SK-N-SH (cell line): ENCODE measurements around the gene FLYWCH1. TPM values are rescaled to one million over a fixed set of nuclear protein-coding genes. Genes with fewer than 3 reads are reported as not detected.

Source experiments
- CTCF ChIA-PET: fragments of 300-600, 350-600 bp; formaldehyde crosslinking; extraction: SDS; loops from one replicate; lab custom pipeline; 2021; lab: Yijun Ruan, JAX
- POLR2A ChIA-PET: fragments of 350-600 bp; sonication (Branson Sonifier 250); formaldehyde crosslinking; extraction: SDS; loops from one replicate; lab custom pipeline; 2020; ENCODE audit warnings: antibody characterized with exemption, inconsistent platforms; lab: Yijun Ruan, JAX
- DNase-seq: peaks from one replicate; pipeline ENCODE4 v3.0.0; 2012
- H2AFZ ChIP-seq: fragments of 200-600 bp; sonication (generic); 2 replicates; pipeline ENCODE4 v1.8.1; 2016; ENCODE audit warnings: antibody characterized with exemption, mild to moderate bottlenecking, low read depth
- H3F3A ChIP-seq: fragments of 200-600 bp; sonication (generic); replicated peaks from 2 replicates; pipeline ENCODE3; 2016; ENCODE audit warnings: antibody characterized with exemption, mild to moderate bottlenecking; ENCODE audit not compliant: insufficient read depth
- H3K27ac ChIP-seq, 2 experiments: fragments of 200-500 bp in 1 of 2; fragments of 200-600 bp in 1 of 2; sonication (Bioruptor generic) in 1 of 2; sonication (generic), shearing (Covaris generic) in 1 of 2; 2 replicates each; pipeline versions ENCODE4 v1.5.1 to v1.6.1; 2014 to 2016; ENCODE audit warnings: low read depth in 2 of 2, inconsistent platforms in 1 of 2, low read length in 1 of 2, mild to moderate bottlenecking in 1 of 2, mixed read lengths in 1 of 2
- H3K27me3 ChIP-seq: fragments of 200-600 bp; sonication (generic), shearing (Covaris generic); 2 replicates; pipeline ENCODE4 v1.6.1; 2016; ENCODE audit warnings: mixed run types; ENCODE audit not compliant: insufficient read depth
- H3K36me3 ChIP-seq, 2 experiments: fragments of 200-500 bp in 1 of 2; fragments of 200-600 bp in 1 of 2; sonication (Bioruptor generic) in 1 of 2; sonication (generic) in 1 of 2; replicated peaks in 1 of 2; 2 replicates each; pipeline versions ENCODE3 to v1.5.1; 2014 to 2016; ENCODE audit warnings: low read length in 1 of 2, mild to moderate bottlenecking in 1 of 2; ENCODE audit not compliant: insufficient read depth in 2 of 2, control insufficient read depth in 1 of 2
- H3K4me1 ChIP-seq, 2 experiments: fragments of 200-500 bp in 1 of 2; fragments of 200-600 bp in 1 of 2; sonication (Bioruptor generic) in 1 of 2; sonication (generic), shearing (Covaris generic) in 1 of 2; 2 replicates each; pipeline versions ENCODE4 v1.5.1 to v1.6.1; 2014 to 2016; ENCODE audit warnings: low read depth in 1 of 2, low read length in 1 of 2, mixed run types in 1 of 2; ENCODE audit not compliant: insufficient read depth in 2 of 2, control insufficient read depth in 1 of 2
- H3K4me2 ChIP-seq: fragments of 200-600 bp; sonication (generic), shearing (Covaris generic); 2 replicates; pipeline ENCODE4 v1.6.1; 2017; ENCODE audit warnings: mixed run types
- H3K4me3 ChIP-seq, 2 experiments: fragments of 200-500 bp in 1 of 2; fragments of 200-600 bp in 1 of 2; sonication (Bioruptor generic) in 1 of 2; sonication (generic), shearing (Covaris generic) in 1 of 2; 2 replicates each; pipeline versions ENCODE4 v1.5.1 to v1.8.1; 2014 to 2016; ENCODE audit warnings: low read depth in 2 of 2, inconsistent platforms in 1 of 2, low read length in 1 of 2, mild to moderate bottlenecking in 1 of 2, mixed read lengths in 1 of 2, moderate library complexity in 1 of 2
- H3K79me2 ChIP-seq: fragments of 200-600 bp; sonication (generic); 2 replicates; pipeline ENCODE4 v1.8.1; 2017; ENCODE audit warnings: mild to moderate bottlenecking; ENCODE audit not compliant: insufficient read depth
- H3K9ac ChIP-seq: fragments of 200-600 bp; sonication (generic); 2 replicates; pipeline ENCODE4 v1.6.1; 2017; ENCODE audit warnings: mixed run types
- H3K9me2 ChIP-seq: fragments of 200-600 bp; sonication (generic); 2 replicates; pipeline ENCODE4 v1.6.1; 2017; ENCODE audit warnings: mixed run types
- H3K9me3 ChIP-seq: fragments of 200-600 bp; sonication (generic); 2 replicates; pipeline ENCODE4 v1.6.1; 2017; ENCODE audit warnings: mixed run types, mild to moderate bottlenecking, moderate library complexity
- H4K20me1 ChIP-seq: fragments of 200-600 bp; sonication (generic); 2 replicates; pipeline ENCODE4 v1.6.1; 2017; ENCODE audit warnings: mild to moderate bottlenecking, mixed run types; ENCODE audit not compliant: insufficient read depth
- ELF1 ChIP-seq: IDR thresholded peaks from 2 replicates; pipeline ENCODE4 v1.4.0; 2012
- EP300 ChIP-seq, 2 experiments: IDR thresholded peaks; 2 replicates each; pipeline versions ENCODE4 v1.4.0 to v1.6.1; 2012; ENCODE audit warnings: borderline replicate concordance in 1 of 2, low read depth in 1 of 2, low read length in 1 of 2
- EZH2phosphoT487 ChIP-seq: fragments of 200-600 bp; sonication (generic); IDR thresholded peaks from 2 replicates; pipeline ENCODE4 v1.6.1; 2017; ENCODE audit warnings: low read depth, mixed run types, mild to moderate bottlenecking, antibody characterized with exemption, moderate library complexity, borderline replicate concordance
- FOSL2 ChIP-seq: IDR thresholded peaks from 2 replicates; pipeline ENCODE4 v1.4.0; 2012; ENCODE audit warnings: low read depth, mild to moderate bottlenecking, moderate library complexity, borderline replicate concordance
- FOXJ3 ChIP-seq: sonication (generic); formaldehyde crosslinking; IDR thresholded peaks from 2 replicates; pipeline ENCODE4 v1.5.1; 2020; ENCODE audit warnings: mild to moderate bottlenecking, missing genetic modification reagents
- GABPA ChIP-seq: IDR thresholded peaks from 2 replicates; pipeline ENCODE4 v1.4.0; 2012; ENCODE audit warnings: low read depth, mild to moderate bottlenecking
- MAX ChIP-seq: IDR thresholded peaks from 2 replicates; pipeline ENCODE4 v1.4.0; 2012; ENCODE audit warnings: low read depth
- RCOR1 ChIP-seq: fragments of 150-350 bp; IDR thresholded peaks from 2 replicates; pipeline ENCODE4 v1.6.1; 2017; ENCODE audit warnings: antibody characterized with exemption, low read length
- RFX5 ChIP-seq: IDR thresholded peaks from 2 replicates; pipeline ENCODE4 v1.6.1; 2012; ENCODE audit warnings: mild to moderate bottlenecking, improper control_type of control experiment, low read length
- RXRA ChIP-seq: IDR thresholded peaks from 2 replicates; pipeline ENCODE4 v1.4.0; 2012; ENCODE audit warnings: low read depth, mild to moderate bottlenecking, borderline replicate concordance
- SIN3A ChIP-seq: IDR thresholded peaks from 2 replicates; pipeline ENCODE4 v1.6.1; 2012; ENCODE audit warnings: low read depth, mild to moderate bottlenecking, low read length, moderate library complexity, borderline replicate concordance
- TCF12 ChIP-seq: IDR thresholded peaks from 2 replicates; pipeline ENCODE4 v1.4.0; 2012
- ZBTB33 ChIP-seq: IDR thresholded peaks from 2 replicates; pipeline ENCODE4 v1.4.0; 2012; ENCODE audit warnings: low read depth, borderline replicate concordance
- WGBS: methylation state at CpG from one replicate; pipeline ENCODE4 v1.1.6; 2017; ENCODE audit warnings: low lambda C conversion rate; 5-methylcytosine and 5-hydroxymethylcytosine counted together
- polyA plus RNA-seq, 3 experiments: library from polyadenylated mRNA; depleted of rRNA; stranded (reverse); fragments of >200 nt; gene quantifications; 2 replicates each; pipeline ENCODE4 v1.2.3, GENCODE V29; 2012
- TF ChIP-seq, protein P1 (sequence below): IDR thresholded peaks from 2 replicates; pipeline ENCODE4; 2012

The FLYWCH1 gene
- polyA plus RNA-seq, 1 of the 3 experiments (the other 2 are of a cell fraction) = 30.1 TPM

DNA sequence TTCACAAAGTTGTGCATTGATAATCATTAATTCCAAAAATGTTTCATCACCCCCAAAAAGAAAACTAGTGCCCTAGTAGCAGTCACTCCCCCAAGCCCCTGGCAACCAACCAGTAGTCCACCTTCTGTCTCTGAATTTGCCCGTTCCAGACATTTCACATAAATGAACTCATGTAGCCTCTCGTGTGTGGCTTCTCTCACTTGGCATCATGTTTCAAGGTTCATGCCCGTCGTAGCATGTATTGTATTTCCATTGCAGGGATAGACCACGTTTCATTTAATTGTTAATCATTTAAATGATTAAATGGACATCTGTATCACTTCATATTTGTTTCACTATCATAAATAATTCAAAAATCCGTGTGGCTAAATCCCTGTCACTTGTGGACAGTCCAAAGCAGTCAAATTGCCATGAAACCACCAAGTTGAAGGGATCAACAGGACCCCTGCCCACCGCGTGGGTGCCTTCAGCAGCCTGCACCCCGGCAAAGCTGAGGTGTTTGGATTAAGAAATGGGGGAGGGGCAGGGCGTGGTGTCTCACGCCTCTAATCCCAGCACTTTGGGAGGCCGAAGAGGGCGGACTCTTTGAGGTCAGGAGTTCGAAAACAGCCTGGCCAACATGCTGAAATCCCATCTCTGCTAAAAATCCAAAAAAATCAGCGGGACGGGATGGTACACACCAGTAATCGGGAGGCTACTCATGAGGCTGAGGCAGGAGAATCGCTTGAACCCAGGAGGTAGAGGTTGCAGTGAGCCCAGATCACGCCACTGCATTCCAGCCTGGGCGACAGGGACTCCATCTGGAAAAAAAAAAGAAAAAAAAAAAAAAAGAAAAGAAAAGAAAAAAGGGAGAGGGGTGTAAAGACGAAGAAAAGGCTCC lies 37.5 kb upstream of the FLYWCH1 start:
- Histone ChIP-seq H3K4me1 (no peaks in the 10 kb centered on the region), H3K9ac (no peak overlapping the region)
- POLR2A ChIA-PET = no interaction called here

More for the DNA sequence above, 37.5 kb upstream of the FLYWCH1 start:
- no peak for DNase-seq
- TF ChIP-seq RFX5 (no peak), RXRA (no peak), ELF1 (no peak), RCOR1 (no peak), EZH2phosphoT487 (no peak), SIN3A (no peak), ZBTB33 (no peak), EP300 (IDR thresholded peaks at IDR 0.05; ENCODE audit: borderline replicate concordance in 1 of 2, low read depth in 1 of 2, low read length in 1 of 2) (no peak), GABPA (no peak), FOXJ3 (CRISPR knock-in tag) (no peak), TCF12 (no peak), MAX (no peak), FOSL2 (no peak)
- TF ChIP-seq, protein P1, sequence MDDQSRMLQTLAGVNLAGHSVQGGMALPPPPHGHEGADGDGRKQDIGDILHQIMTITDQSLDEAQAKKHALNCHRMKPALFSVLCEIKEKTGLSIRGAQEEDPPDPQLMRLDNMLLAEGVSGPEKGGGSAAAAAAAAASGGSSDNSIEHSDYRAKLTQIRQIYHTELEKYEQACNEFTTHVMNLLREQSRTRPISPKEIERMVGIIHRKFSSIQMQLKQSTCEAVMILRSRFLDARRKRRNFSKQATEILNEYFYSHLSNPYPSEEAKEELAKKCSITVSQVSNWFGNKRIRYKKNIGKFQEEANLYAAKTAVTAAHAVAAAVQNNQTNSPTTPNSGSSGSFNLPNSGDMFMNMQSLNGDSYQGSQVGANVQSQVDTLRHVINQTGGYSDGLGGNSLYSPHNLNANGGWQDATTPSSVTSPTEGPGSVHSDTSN = no peak
- WGBS = 75% methylated on average over 21 of the region's 21 CpGs
- Histone ChIP-seq H3K36me3 (no peaks in the 10 kb centered on the region), H3K79me2 (no peaks in the 10 kb centered on the region), H4K20me1 (no peaks in the 10 kb centered on the region), H3K4me2 (no peak overlapping the region), H2AFZ (peak overlapping the region; percentile 73; the same call in 1 of the 2 replicates), H3K9me2 (no peaks in the 10 kb centered on the region), H3K27ac (no peak overlapping the region), H3K9me3 (no peaks in the 10 kb centered on the region), H3F3A (peaks cover 4% of the 10 kb centered on the region), H3K27me3 (no peaks in the 10 kb centered on the region), H3K4me3 (peak overlapping the region in 1 of 2 experiments; percentile 32; a peak in 1 of 4 replicates)
- CTCF ChIA-PET = interaction anchor here (1.0 to 10.9 kb wide), 7 partner anchors 13 to 86 kb away, joined by 3 to 144 read pairs (median 4); partner anchors contain the start of gene FLYWCH1
